GM23338 (cell line): ENCODE data around the gene LCMT1. TPM values are rescaled to one million over a fixed set of nuclear protein-coding genes. Genes with fewer than 3 reads are reported as not detected.

Experiments
- ATAC-seq: fragments of 200-7000 bp; cut with Tn5 transposase; 3 replicates; pipeline ENCODE4 v1.9.1; 2020
- DNase-seq: peaks from one replicate; pipeline ENCODE4 v3.0.0-alpha.2; 2015; ENCODE audit warnings: low spot score
- H2AFZ ChIP-seq: fragments of 200-600 bp; sonication (generic); 2 replicates; pipeline ENCODE4 v1.8.0; 2016; ENCODE audit warnings: antibody characterized with exemption, mild to moderate bottlenecking, moderate library complexity
- H3F3A ChIP-seq: fragments of 200-600 bp; sonication (generic); replicated peaks from 2 replicates; pipeline ENCODE4 v1.8.0; 2017; ENCODE audit warnings: antibody characterized with exemption, mixed run types, low read depth
- H3K27ac ChIP-seq: fragments of 200-600 bp; sonication (generic); 2 replicates; pipeline ENCODE4 v1.6.1; 2016; ENCODE audit warnings: low read depth
- H3K27me3 ChIP-seq: fragments of 200-600 bp; sonication (generic); 2 replicates; pipeline ENCODE4 v1.8.0; 2016; ENCODE audit warnings: mild to moderate bottlenecking, mixed run types, moderate library complexity; ENCODE audit not compliant: insufficient read depth
- H3K36me3 ChIP-seq: fragments of 200-600 bp; sonication (generic); 2 replicates; pipeline ENCODE4 v1.8.0; 2016; ENCODE audit warnings: mild to moderate bottlenecking; ENCODE audit not compliant: insufficient read depth
- H3K4me1 ChIP-seq: fragments of 200-600 bp; sonication (generic); 2 replicates; pipeline ENCODE4 v1.8.0; 2016; ENCODE audit warnings: mild to moderate bottlenecking, moderate library complexity; ENCODE audit not compliant: insufficient read depth
- H3K4me2 ChIP-seq: fragments of 200-600 bp; sonication (generic); 2 replicates; pipeline ENCODE4 v1.7.1; 2017; ENCODE audit warnings: mixed run types
- H3K4me3 ChIP-seq: fragments of 200-600 bp; sonication (generic); 2 replicates; pipeline ENCODE4 v1.6.1; 2016; ENCODE audit warnings: mixed run types
- H3K79me2 ChIP-seq: fragments of 200-600 bp; sonication (generic); replicated peaks from 2 replicates; pipeline ENCODE4 v1.8.0; 2017; ENCODE audit warnings: mild to moderate bottlenecking; ENCODE audit not compliant: insufficient read depth
- H3K9me2 ChIP-seq: fragments of 200-600 bp; sonication (generic); 2 replicates; pipeline ENCODE4 v1.8.0; 2017; ENCODE audit not compliant: insufficient read depth
- H4K20me1 ChIP-seq: fragments of 200-600 bp; sonication (generic); replicated peaks from 2 replicates; pipeline ENCODE4 v1.8.0; 2017; ENCODE audit warnings: mild to moderate bottlenecking; ENCODE audit not compliant: insufficient read depth
- H3K27ac Mint-ChIP-seq: 2 replicates; pipeline ENCODE4 v1.8.0; 2020; ENCODE audit warnings: inconsistent platforms, mild to moderate bottlenecking, moderate library complexity, mixed read lengths
- H3K27me3 Mint-ChIP-seq: 3 replicates; pipeline ENCODE4 v1.8.0; 2022; ENCODE audit warnings: low read depth, mild to moderate bottlenecking, moderate library complexity, mixed read lengths, inconsistent platforms; ENCODE audit not compliant: insufficient read depth, poor library complexity
- H3K36me3 Mint-ChIP-seq: 3 replicates; pipeline ENCODE4 v1.8.0; 2021; ENCODE audit warnings: low read depth, mild to moderate bottlenecking, inconsistent platforms, moderate library complexity, mixed read lengths
- H3K4me1 Mint-ChIP-seq: 3 replicates; pipeline ENCODE4 v1.8.0; 2020; ENCODE audit warnings: mild to moderate bottlenecking, inconsistent platforms, mixed read lengths
- H3K4me3 Mint-ChIP-seq: 3 replicates; pipeline ENCODE4 v1.8.0; 2021; ENCODE audit warnings: moderate library complexity, mild to moderate bottlenecking, inconsistent platforms, mixed read lengths
- H3K9me3 Mint-ChIP-seq: 3 replicates; pipeline ENCODE4 v1.8.0; 2020; ENCODE audit warnings: moderate library complexity, mild to moderate bottlenecking, inconsistent platforms, mixed read lengths
- NANOG ChIP-seq: IDR thresholded peaks from 2 replicates; pipeline ENCODE4 v1.6.1; 2016; ENCODE audit warnings: antibody characterized with exemption, borderline replicate concordance
- STAT1 ChIP-seq: IDR thresholded peaks from one replicate; pipeline ENCODE4 v1.6.1; 2016; ENCODE audit warnings: antibody characterized with exemption; ENCODE audit not compliant: unreplicated experiment
- ZNF114 ChIP-seq: fragments of 250-450 bp; sonication (Bioruptor Pico); IDR thresholded peaks from 2 replicates; pipeline ENCODE4 v1.5.0; 2020; ENCODE audit warnings: mild to moderate bottlenecking, moderate library complexity
- ZNF331 ChIP-seq: fragments of 250-450 bp; sonication (Bioruptor Pico); IDR thresholded peaks from 2 replicates; pipeline ENCODE4 v1.5.0; 2020; ENCODE audit warnings: low read depth, mild to moderate bottlenecking, moderate library complexity
- polyA plus RNA-seq: library from polyadenylated mRNA; unstranded; fragments of >200 nt; fragmentation: Nextera tagmentation; extraction: Ambion mirVana; gene quantifications from 2 replicates; pipeline ENCODE4 v1.2.1, GENCODE V29; 2016
- total RNA-seq: library from RNA; depleted of rRNA; stranded (reverse); fragments of >200 nt; shearing (Covaris generic); gene quantifications from 2 replicates; pipeline ENCODE4 v1.2.3, GENCODE V29; 2014
- TF ChIP-seq, protein P1 (sequence below): IDR thresholded peaks from one replicate; pipeline ENCODE4 v1.6.1; 2018; ENCODE audit warnings: antibody characterized with exemption; ENCODE audit not compliant: unreplicated experiment
- TF ChIP-seq, protein P2 (sequence below), 2 experiments: fragments of 200-600 bp in 1 of 2; sonication (generic) in 1 of 2; conservative IDR thresholded peaks; 2 replicates each; pipeline versions ENCODE4 v1.5.1 to v1.6.1; 2016 to 2017; ENCODE audit warnings: antibody characterized with exemption in 2 of 2, low read depth in 2 of 2, mild to moderate bottlenecking in 2 of 2, moderate library complexity in 1 of 2
- TF ChIP-seq, protein P3 (sequence below): fragments of 250-450 bp; sonication (Bioruptor Pico); IDR thresholded peaks from 2 replicates; pipeline ENCODE4 v1.5.0; 2020; ENCODE audit warnings: mild to moderate bottlenecking, moderate library complexity

LCMT1 gene
- total and polyA plus RNA-seq, 2 experiments from 2014 or later = 56.2 to 84.6 TPM

- Histone ChIP-seq H3F3A (no peaks in the 10 kb centered on the region), H3K79me2 (no peaks in the 10 kb centered on the region), H3K27me3 (peaks cover 11% of the 10 kb centered on the region), H3K27ac (no peak overlapping the region), H2AFZ (no peak overlapping the region), H3K36me3 (no peaks in the 10 kb centered on the region), H4K20me1 (no peaks in the 10 kb centered on the region), H3K4me1 (no peaks in the 10 kb centered on the region; the same call in 1 of the 2 replicates), H3K4me2 (no peak overlapping the region), H3K4me3 (no peak overlapping the region), H3K9me2 (0 out of 2 replicates have a peak, but pooled peaks cover 9% of the 10 kb centered on the region)
- peaks cover 8% of the 10 kb centered on the region for H3K27me3 Mint-ChIP-seq
- ATAC-seq = no peak
- no peaks in the 10 kb centered on the region for H3K9me3 Mint-ChIP-seq
- peaks cover 7% of the 10 kb centered on the region; the same call in 2 of the 3 replicates for H3K4me1 Mint-ChIP-seq
- no peaks in the 10 kb centered on the region for H3K36me3 Mint-ChIP-seq
- DNase-seq = no peak
- no peak overlapping the region for H3K27ac Mint-ChIP-seq
- TF ChIP-seq, protein P1, sequence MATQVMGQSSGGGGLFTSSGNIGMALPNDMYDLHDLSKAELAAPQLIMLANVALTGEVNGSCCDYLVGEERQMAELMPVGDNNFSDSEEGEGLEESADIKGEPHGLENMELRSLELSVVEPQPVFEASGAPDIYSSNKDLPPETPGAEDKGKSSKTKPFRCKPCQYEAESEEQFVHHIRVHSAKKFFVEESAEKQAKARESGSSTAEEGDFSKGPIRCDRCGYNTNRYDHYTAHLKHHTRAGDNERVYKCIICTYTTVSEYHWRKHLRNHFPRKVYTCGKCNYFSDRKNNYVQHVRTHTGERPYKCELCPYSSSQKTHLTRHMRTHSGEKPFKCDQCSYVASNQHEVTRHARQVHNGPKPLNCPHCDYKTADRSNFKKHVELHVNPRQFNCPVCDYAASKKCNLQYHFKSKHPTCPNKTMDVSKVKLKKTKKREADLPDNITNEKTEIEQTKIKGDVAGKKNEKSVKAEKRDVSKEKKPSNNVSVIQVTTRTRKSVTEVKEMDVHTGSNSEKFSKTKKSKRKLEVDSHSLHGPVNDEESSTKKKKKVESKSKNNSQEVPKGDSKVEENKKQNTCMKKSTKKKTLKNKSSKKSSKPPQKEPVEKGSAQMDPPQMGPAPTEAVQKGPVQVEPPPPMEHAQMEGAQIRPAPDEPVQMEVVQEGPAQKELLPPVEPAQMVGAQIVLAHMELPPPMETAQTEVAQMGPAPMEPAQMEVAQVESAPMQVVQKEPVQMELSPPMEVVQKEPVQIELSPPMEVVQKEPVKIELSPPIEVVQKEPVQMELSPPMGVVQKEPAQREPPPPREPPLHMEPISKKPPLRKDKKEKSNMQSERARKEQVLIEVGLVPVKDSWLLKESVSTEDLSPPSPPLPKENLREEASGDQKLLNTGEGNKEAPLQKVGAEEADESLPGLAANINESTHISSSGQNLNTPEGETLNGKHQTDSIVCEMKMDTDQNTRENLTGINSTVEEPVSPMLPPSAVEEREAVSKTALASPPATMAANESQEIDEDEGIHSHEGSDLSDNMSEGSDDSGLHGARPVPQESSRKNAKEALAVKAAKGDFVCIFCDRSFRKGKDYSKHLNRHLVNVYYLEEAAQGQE = no peak
- TF ChIP-seq, protein P2, sequence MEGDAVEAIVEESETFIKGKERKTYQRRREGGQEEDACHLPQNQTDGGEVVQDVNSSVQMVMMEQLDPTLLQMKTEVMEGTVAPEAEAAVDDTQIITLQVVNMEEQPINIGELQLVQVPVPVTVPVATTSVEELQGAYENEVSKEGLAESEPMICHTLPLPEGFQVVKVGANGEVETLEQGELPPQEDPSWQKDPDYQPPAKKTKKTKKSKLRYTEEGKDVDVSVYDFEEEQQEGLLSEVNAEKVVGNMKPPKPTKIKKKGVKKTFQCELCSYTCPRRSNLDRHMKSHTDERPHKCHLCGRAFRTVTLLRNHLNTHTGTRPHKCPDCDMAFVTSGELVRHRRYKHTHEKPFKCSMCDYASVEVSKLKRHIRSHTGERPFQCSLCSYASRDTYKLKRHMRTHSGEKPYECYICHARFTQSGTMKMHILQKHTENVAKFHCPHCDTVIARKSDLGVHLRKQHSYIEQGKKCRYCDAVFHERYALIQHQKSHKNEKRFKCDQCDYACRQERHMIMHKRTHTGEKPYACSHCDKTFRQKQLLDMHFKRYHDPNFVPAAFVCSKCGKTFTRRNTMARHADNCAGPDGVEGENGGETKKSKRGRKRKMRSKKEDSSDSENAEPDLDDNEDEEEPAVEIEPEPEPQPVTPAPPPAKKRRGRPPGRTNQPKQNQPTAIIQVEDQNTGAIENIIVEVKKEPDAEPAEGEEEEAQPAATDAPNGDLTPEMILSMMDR (conservative IDR thresholded peaks at IDR 0.05; ENCODE audit: low read depth in 2 of 2) = no peak
- TF ChIP-seq STAT1 (no peak), ZNF331 (no peak)
- H3K4me3 Mint-ChIP-seq = no peak overlapping the region
These were observed 48.4 kb upstream of the LCMT1 start for GRCh38 chr16:25063102-25063501.

- Mint-ChIP-seq H3K36me3 (no peaks in the 10 kb centered on the region), H3K4me3 (no peak overlapping the region), H3K27ac (no peak overlapping the region), H3K4me1 (peaks cover 7% of the 10 kb centered on the region; the same call in 2 of the 3 replicates), H3K9me3 (no peaks in the 10 kb centered on the region), H3K27me3 (peaks cover 14% of the 10 kb centered on the region)
- Histone ChIP-seq H3K27ac (no peak overlapping the region), H3K9me2 (0 out of 2 replicates have a peak, but pooled peaks cover 9% of the 10 kb centered on the region), H3K36me3 (no peaks in the 10 kb centered on the region), H4K20me1 (no peaks in the 10 kb centered on the region), H3K4me3 (no peak overlapping the region), H3K4me2 (no peak overlapping the region), H3F3A (no peaks in the 10 kb centered on the region), H3K79me2 (no peaks in the 10 kb centered on the region), H2AFZ (no peak overlapping the region), H3K4me1 (no peaks in the 10 kb centered on the region; the same call in 1 of the 2 replicates), H3K27me3 (peaks cover 12% of the 10 kb centered on the region)
- DNase-seq (no peak), ATAC-seq (no peak)
- no peak for TF ChIP-seq ZNF114 (CRISPR knock-in tag)
- TF ChIP-seq, protein P3, sequence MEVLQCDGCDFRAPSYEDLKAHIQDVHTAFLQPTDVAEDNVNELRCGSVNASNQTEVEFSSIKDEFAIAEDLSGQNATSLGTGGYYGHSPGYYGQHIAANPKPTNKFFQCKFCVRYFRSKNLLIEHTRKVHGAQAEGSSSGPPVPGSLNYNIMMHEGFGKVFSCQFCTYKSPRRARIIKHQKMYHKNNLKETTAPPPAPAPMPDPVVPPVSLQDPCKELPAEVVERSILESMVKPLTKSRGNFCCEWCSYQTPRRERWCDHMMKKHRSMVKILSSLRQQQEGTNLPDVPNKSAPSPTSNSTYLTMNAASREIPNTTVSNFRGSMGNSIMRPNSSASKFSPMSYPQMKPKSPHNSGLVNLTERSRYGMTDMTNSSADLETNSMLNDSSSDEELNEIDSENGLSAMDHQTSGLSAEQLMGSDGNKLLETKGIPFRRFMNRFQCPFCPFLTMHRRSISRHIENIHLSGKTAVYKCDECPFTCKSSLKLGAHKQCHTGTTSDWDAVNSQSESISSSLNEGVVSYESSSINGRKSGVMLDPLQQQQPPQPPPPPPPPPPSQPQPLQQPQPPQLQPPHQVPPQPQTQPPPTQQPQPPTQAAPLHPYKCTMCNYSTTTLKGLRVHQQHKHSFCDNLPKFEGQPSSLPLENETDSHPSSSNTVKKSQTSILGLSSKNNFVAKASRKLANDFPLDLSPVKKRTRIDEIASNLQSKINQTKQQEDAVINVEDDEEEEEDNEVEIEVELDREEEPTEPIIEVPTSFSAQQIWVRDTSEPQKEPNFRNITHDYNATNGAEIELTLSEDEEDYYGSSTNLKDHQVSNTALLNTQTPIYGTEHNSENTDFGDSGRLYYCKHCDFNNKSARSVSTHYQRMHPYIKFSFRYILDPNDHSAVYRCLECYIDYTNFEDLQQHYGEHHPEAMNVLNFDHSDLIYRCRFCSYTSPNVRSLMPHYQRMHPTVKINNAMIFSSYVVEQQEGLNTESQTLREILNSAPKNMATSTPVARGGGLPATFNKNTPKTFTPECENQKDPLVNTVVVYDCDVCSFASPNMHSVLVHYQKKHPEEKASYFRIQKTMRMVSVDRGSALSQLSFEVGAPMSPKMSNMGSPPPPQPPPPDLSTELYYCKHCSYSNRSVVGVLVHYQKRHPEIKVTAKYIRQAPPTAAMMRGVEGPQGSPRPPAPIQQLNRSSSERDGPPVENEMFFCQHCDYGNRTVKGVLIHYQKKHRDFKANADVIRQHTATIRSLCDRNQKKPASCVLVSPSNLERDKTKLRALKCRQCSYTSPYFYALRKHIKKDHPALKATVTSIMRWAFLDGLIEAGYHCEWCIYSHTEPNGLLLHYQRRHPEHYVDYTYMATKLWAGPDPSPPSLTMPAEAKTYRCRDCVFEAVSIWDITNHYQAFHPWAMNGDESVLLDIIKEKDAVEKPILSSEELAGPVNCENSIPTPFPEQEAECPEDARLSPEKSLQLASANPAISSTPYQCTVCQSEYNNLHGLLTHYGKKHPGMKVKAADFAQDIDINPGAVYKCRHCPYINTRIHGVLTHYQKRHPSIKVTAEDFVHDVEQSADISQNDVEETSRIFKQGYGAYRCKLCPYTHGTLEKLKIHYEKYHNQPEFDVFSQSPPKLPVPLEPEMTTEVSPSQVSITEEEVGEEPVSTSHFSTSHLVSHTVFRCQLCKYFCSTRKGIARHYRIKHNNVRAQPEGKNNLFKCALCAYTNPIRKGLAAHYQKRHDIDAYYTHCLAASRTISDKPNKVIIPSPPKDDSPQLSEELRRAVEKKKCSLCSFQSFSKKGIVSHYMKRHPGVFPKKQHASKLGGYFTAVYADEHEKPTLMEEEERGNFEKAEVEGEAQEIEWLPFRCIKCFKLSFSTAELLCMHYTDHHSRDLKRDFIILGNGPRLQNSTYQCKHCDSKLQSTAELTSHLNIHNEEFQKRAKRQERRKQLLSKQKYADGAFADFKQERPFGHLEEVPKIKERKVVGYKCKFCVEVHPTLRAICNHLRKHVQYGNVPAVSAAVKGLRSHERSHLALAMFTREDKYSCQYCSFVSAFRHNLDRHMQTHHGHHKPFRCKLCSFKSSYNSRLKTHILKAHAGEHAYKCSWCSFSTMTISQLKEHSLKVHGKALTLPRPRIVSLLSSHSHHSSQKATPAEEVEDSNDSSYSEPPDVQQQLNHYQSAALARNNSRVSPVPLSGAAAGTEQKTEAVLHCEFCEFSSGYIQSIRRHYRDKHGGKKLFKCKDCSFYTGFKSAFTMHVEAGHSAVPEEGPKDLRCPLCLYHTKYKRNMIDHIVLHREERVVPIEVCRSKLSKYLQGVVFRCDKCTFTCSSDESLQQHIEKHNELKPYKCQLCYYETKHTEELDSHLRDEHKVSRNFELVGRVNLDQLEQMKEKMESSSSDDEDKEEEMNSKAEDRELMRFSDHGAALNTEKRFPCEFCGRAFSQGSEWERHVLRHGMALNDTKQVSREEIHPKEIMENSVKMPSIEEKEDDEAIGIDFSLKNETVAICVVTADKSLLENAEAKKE (CRISPR knock-in tag) = no peak
- TF ChIP-seq NANOG = no peak
- TF ChIP-seq, protein P2 (conservative IDR thresholded peaks at IDR 0.05; ENCODE audit: low read depth in 2 of 2) = no peak
These were observed 47.7 kb upstream of the LCMT1 start for GRCh38 chr16:25063865-25064264.
